H1 (cell line): Measurements from ENCODE around the gene KRTAP9-6. TPM values are rescaled to one million over a fixed set of nuclear protein-coding genes. Genes with fewer than 3 reads are reported as not detected.

Experiments used
- CEBPB ChIP-seq: IDR thresholded peaks from 2 replicates; pipeline ENCODE4 v1.6.1; 2012; ENCODE audit warnings: low read depth, low read length
- CREB1 ChIP-seq: IDR thresholded peaks from 2 replicates; pipeline ENCODE4 v1.6.1; 2012; ENCODE audit warnings: inconsistent platforms
- HDAC2 ChIP-seq, 2 experiments: fragments of 300-600 bp in 1 of 2; sonication (generic) in 1 of 2; IDR thresholded peaks; 2 replicates each; pipeline ENCODE4 v1.6.1; 2011 to 2012; ENCODE audit warnings: low read depth in 2 of 2, low read length in 2 of 2, mild to moderate bottlenecking in 2 of 2, moderate library complexity in 2 of 2, borderline replicate concordance in 1 of 2, inconsistent platforms in 1 of 2
- POLR2A ChIP-seq, 2 experiments: IDR thresholded peaks; 1 replicate in 1 of 2; 2 replicates in 1 of 2; pipeline ENCODE4 v1.6.1; 2011; ENCODE audit warnings: low read depth in 2 of 2, low read length in 2 of 2, mild to moderate bottlenecking in 2 of 2; ENCODE audit errors: control extremely low read depth in 1 of 2
- POLR2AphosphoS5 ChIP-seq: IDR thresholded peaks from 2 replicates; pipeline ENCODE4 v1.6.1; 2011; ENCODE audit warnings: low read depth, low read length
- SIN3A ChIP-seq, 2 experiments: IDR thresholded peaks in 1 of 2; conservative IDR thresholded peaks in 1 of 2; 2 replicates each; pipeline ENCODE4 v1.6.1; 2011 to 2012; ENCODE audit warnings: low read length in 2 of 2, improper control_type of control experiment in 1 of 2, low read depth in 1 of 2, mild to moderate bottlenecking in 1 of 2
- TBP ChIP-seq: IDR thresholded peaks from 2 replicates; pipeline ENCODE4 v1.6.1; 2011; ENCODE audit warnings: low read depth, low read length, improper control_type of control experiment
- TCF12 ChIP-seq: IDR thresholded peaks from 2 replicates; pipeline ENCODE4 v1.6.1; 2011; ENCODE audit warnings: low read depth, mild to moderate bottlenecking, low read length
- polyA plus RNA-seq, 7 experiments: library from polyadenylated mRNA; depleted of rRNA in 3 of 7; stranded (reverse) in 5 of 7; unstranded in 2 of 7; fragments of >200 nt in 5 of 7; fragments of 200-250 nt in 2 of 7; gene quantifications; 1 replicate in 5 of 7; 2 replicates in 1 of 7; 4 replicates in 1 of 7; pipeline versions ENCODE4 v1.2.1 to v1.2.3, GENCODE V29; 2011 to 2013; ENCODE audit warnings: missing spikeins in 2 of 7, mixed read lengths in 2 of 7
- total RNA-seq: library from RNA; stranded (reverse); fragmentation: NEBNext Ultra II Directional; extraction: Animal tissue kit (Norgen Biotek cat#: 25700); gene quantifications from 2 replicates; pipeline ENCODE4 v1.2.1, GENCODE V29; 2021
- TF ChIP-seq, protein P1 (sequence below): IDR thresholded peaks from 2 replicates; pipeline ENCODE4 v1.6.1; 2012; ENCODE audit warnings: inconsistent platforms
- TF ChIP-seq, protein P2 (sequence below): IDR thresholded peaks from 2 replicates; pipeline ENCODE4 v1.6.1; 2011; ENCODE audit warnings: low read length, improper control_type of control experiment

Gene KRTAP9-6
- total and polyA plus RNA-seq, 2 of the 8 experiments (the other 6 are each of a cell fraction or from before 2014, with no cell fraction given), result not detected

DNA sequence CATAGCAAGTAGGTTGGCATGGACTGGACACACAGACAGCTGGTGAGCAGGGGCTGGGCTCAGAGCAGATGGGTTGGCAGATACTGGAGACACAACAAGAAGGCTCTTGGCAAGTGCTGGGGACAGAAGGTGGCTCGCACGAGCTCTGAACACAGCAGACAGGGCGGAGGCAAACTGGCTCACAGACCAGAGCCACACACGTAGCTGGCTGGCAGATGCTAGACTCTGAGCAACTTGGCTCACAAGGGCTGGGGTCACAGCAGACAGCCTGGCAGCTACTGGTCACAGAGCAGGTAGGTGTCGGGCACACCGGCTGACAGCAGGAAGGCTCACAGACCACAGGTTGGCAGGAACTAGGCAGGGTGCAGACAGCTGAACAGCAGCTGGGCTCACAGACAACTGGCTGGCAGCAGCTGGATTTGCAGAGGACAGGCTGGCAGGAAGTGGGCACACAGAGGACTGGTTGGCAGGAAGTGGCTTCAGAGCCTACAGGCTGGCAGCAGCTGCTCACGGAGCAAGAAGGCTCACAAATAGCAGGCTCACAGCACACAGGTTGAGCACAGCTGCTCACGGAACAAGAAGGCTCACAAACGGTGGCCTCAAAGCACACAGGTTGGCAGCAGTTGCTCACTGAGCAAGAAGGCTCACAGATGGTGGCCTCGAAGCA is 43.2 kb downstream of the KRTAP9-6 start (continued):
- TF ChIP-seq TCF12 (no peak), CEBPB (no peak), POLR2A (IDR thresholded peaks at IDR 0.05; ENCODE audit: control extremely low read depth in 1 of 2, low read depth in 2 of 2, low read length in 2 of 2) (no peak), TBP (no peak), SIN3A (conservative IDR thresholded peaks at IDR 0.05 in 1 of 2, IDR thresholded peaks at IDR 0.05 in 1 of 2; ENCODE audit: low read depth in 1 of 2, low read length in 2 of 2) (no peak), HDAC2 (IDR thresholded peaks at IDR 0.05; ENCODE audit: borderline replicate concordance in 1 of 2, low read depth in 2 of 2, low read length in 2 of 2) (no peak), POLR2AphosphoS5 (no peak), CREB1 (no peak)
- TF ChIP-seq, protein P1, sequence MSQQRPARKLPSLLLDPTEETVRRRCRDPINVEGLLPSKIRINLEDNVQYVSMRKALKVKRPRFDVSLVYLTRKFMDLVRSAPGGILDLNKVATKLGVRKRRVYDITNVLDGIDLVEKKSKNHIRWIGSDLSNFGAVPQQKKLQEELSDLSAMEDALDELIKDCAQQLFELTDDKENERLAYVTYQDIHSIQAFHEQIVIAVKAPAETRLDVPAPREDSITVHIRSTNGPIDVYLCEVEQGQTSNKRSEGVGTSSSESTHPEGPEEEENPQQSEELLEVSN, result no peak
- TF ChIP-seq, protein P2, sequence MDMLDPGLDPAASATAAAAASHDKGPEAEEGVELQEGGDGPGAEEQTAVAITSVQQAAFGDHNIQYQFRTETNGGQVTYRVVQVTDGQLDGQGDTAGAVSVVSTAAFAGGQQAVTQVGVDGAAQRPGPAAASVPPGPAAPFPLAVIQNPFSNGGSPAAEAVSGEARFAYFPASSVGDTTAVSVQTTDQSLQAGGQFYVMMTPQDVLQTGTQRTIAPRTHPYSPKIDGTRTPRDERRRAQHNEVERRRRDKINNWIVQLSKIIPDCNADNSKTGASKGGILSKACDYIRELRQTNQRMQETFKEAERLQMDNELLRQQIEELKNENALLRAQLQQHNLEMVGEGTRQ, result no peak
